Myocyte (in vitro differentiated cells): ENCODE data around the gene SLC24A2. TPM values are rescaled to one million over a fixed set of nuclear protein-coding genes. Genes with fewer than 3 reads are reported as not detected.
A peak's percentile ranks its signal among the peaks of the same experiment; 100 is the strongest.
"Not testable (repeated sequence)": the region's sequence is repeated elsewhere in the genome, so short reads cannot be mapped to it uniquely, and the experiment has no call there.

Experiments used
- DNase-seq: peaks from one replicate; pipeline ENCODE4 v3.0.0-alpha.2; 2012; ENCODE audit warnings: low read depth
- polyA plus RNA-seq: library from polyadenylated mRNA; unstranded; fragments of >200 nt; gene quantifications from one replicate; pipeline ENCODE4 v1.2.1, GENCODE V29; 2012; ENCODE audit warnings: missing spikeins
- total RNA-seq: library from RNA; depleted of rRNA; stranded (reverse); fragments of >200 nt; gene quantifications from 2 replicates; pipeline ENCODE4 v1.2.3, GENCODE V29; 2014

Gene SLC24A2
- 0.26 and 0.53 TPM in 2 replicates for total RNA-seq
- polyA plus RNA-seq, result 0.97 TPM

- peak; percentile 9 for DNase-seq
Measured at GRCh38 chr9:19788614-19789271, at the start of gene SLC24A2. Gene SLC24A2, minus strand, starts transcription at chr9:19789037.

DNA sequence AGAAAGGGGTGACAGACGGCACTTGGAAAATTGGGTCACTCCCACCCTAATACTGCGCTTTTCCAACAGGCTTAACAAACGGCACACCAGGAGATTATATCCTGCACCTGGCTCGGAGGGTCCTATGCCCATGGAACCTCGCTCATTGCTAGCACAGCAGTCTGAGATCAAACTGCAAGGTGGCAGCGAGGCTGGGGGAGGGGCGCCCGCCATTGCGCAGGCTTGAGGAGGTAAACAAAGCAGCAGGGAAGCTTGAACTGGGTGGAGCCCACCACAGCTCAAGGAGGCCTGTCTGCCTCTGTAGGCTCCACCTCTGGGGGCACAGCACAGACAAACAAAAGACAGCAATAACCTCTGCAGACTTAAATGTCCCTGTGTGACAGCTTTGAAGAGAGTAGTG is 44.5 kb upstream of the SLC24A2 start:
- not testable (repeated sequence) for DNase-seq

GRCh38 chr9:19830796-19831195 is 42.0 kb upstream of the SLC24A2 start:
- peak; percentile 13 for DNase-seq

GRCh38 chr9:19828576-19829109 is 39.8 kb upstream of the SLC24A2 start:
- DNase-seq, result peak; percentile 84

GRCh38 chr9:19816769-19817168 is 27.9 kb upstream of the SLC24A2 start:
- no peak for DNase-seq

- no peak for DNase-seq
Measured at GRCh38 chr9:19812194-19812593, 23.4 kb upstream of the SLC24A2 start.

DNA sequence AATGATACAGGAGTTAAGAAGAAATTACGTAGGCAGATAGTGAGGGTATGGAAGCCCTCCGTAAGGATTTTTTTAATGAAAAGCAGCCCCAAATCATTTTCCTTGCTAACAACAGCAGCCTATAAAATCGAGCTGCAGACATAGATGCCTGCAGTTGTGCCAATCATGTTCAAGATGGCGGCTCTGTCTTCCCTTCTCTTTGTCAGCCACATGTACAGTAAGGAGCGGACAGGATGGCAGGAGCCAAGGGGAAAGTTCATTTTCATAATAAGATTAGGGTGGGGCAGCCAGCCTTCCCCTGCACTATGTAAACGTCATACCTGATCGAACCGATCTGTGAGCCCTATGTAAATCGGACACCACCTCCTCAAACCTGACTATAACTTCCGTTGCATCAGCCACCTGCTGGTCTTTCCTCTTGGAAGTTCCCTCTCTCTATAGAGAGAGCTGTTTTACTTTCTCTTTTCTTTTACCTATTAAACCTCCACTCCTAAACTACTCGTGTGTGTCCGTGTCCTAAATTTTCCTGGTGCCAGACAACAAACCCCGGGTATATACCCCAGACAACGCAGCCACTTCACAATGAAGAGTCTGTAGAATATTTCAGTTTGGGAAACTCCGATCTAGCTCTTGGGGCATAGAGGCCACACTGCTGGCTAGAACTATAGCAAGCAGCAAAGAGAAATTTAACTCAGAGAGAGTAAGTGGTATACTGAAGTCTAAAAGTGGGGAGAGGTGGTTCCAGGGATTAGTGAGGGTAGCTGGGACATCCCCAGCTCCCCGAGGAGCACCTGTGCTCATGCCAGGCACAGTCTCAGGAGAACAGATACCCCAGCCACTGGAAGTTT is 20.8 kb upstream of the SLC24A2 start:
- DNase-seq, result no peak

GRCh38 chr9:19807182-19807892 is 18.5 kb upstream of the SLC24A2 start:
- no peak for DNase-seq

DNA sequence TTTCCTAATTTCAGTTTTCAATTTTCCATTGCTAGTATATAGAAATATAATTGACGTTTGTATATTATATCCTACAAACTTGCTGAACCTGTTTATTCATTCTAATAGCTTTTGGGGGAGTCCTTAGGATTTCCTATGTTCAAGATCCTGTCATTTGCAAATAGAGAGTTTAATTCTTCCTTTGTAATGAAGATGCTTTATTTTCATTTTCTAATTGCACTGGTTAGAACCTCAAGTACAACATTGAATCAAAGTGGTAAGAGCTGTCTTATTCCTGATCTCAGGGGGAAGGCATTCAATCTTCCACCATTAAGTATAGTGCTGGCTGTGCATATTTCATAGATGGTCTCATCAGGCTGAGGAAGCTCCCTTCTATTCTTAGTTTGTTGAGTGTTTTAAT is 15.6 kb upstream of the SLC24A2 start:
- DNase-seq, result peak; percentile 3

- no peak for DNase-seq
Measured at GRCh38 chr9:19800884-19801283, 12.0 kb upstream of the SLC24A2 start.

DNA sequence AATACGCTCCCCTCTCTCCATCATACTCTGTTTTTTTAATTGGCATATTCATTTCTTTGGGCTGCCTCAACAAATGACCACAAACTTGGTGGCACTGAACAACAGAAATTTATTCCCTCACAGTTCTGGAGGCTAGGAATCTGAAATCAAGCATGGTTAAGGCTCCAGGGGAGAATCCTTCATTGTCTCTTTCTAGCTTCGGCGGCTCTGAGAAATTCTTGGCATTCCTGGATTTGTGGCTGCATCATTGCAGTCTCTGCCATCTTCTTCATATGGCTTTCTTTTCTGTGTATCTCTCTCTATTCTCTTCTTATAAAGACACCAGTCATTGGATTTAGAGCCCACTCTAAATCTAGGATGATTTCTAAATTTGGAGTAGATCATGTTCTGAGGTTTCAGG is 10.9 kb upstream of the SLC24A2 start:
- peak; percentile 9 for DNase-seq

DNA sequence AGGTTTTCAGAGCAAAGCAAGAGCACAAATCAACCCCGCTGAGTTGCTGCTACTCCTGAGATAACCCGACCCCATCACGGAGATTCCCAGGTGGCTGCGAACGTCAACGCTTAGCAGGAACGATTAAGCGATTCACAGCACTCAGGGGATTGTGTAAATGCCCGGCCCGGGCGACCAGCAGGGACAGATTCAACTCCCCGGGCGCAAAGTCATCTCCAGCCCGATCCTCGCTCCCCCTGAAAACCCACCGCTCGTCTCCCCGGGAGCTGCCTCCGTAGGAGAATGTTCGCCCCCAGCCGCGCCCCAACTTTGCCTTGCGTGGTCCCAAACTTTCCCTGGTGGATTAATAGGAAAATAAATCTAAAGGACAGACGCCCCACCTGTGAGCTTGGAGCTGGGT is 685 bp downstream of the SLC24A2 start:
- no peak for DNase-seq

DNA sequence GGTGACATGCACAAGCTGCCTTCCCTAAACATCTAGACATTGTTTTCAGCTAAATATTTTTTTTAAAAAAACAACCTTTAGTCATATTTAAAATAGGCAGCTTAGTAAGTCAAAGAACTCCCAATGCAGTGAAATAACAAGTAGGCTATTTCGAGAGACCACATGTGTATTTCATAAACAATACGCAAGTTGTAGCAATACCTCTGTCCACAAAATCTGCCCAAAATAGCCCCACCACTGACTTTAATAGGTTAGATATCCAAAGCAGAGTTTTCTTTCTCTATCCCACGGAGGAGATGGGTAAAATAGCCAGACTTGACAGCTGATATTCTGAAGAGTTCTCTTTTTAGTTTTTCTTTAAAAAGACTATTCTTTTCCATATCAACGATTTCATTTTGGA is 1.2 kb downstream of the SLC24A2 start:
- DNase-seq, result peak; percentile 8

DNA sequence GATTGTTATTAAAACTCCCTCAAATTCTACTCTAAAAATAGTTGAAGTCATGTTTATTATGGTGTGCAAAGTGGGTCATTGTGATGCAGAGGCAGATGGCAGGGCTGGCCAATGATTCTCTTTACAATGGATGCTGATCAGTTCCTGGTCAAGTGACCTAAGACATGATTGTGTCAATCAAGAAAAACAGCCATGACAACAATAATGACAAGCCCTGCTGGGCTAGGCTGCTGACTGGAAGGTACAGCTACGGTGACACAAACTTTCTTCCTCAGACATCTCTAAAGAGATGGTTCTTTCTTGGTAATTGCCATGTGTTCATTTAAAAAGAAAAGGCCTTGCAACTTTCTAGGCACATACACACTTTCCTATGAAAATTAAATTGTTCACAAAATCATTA is 3.6 kb downstream of the SLC24A2 start:
- DNase-seq, result no peak

GRCh38 chr9:19784136-19784535 is 4.7 kb downstream of the SLC24A2 start:
- DNase-seq, result no peak

GRCh38 chr9:19783500-19783899 is 5.3 kb downstream of the SLC24A2 start:
- DNase-seq, result no peak

DNA sequence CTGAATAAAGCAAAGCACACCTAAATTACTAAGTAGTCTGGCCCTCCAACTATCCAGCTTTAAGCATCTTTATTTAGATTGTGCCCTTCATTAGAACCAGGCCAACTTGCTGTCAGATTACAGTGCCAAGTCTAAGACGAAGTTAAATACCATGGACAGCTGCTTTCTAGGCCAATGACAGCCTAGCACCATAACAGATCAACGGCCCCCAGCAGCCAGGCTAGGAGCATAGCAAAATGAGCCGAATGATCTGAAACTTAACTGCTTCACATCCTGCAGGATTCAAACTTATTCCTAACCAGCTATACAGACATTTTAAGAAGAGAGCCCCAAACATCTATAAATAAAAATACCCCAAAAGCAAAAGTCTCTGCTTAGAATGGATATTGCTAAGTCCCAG is 6.8 kb downstream of the SLC24A2 start:
- DNase-seq, result peak; percentile 71

- DNase-seq, result no peak
Measured at GRCh38 chr9:19781240-19781639, 7.6 kb downstream of the SLC24A2 start.

GRCh38 chr9:19771446-19771845 is 17.4 kb downstream of the SLC24A2 start:
- no peak for DNase-seq

DNA sequence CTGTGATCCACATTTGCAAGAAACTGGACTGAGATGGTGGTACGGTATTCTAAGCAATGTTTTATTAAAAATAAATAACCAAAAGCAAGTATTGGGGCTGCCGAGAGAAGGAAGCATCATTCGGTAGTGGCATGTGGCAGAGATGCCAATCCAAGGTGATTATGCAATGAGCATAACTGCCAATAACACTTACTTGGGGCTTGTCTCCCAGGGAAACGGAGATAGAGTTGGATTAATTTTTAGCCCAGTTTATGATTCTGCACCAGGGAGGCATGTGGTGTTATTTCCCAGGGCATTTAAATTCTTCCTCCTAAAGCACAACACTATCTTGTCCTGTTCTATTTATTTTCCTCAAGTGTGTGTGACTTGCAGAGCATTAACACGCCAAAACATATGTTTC is 17.9 kb downstream of the SLC24A2 start:
- no peak for DNase-seq

GRCh38 chr9:19769213-19769612 is 19.6 kb downstream of the SLC24A2 start:
- DNase-seq, result no peak

DNA sequence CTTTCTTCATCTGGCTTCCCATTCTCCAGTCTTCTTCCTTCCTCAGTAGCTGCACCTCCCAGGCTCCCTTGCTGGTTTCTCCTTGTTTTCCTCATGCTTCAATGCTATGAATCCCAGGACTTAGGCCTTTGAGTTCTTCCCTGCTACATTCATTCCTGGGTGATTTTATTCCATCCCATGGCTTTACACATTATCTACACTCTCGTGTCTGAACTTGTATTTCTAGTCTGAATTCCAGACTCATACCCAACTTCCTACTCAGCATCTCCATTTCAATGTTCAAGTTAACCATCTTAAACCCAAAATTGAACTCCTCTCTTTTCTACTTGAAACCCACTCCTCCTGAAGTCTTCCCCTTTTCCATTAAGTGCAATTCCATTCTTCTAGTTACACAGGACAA is 20.0 kb downstream of the SLC24A2 start:
- no peak for DNase-seq
